GM18868 (cell line): ENCODE data around the gene SMAD3.
"Not testable (repeated sequence)": the region's sequence is repeated elsewhere in the genome, so short reads cannot be mapped to it uniquely, and the experiment has no call there.

Source experiments
- ATAC-seq: cut with Tn5 transposase; IDR thresholded peaks from one replicate; pipeline ENCODE4 v1.9.1; 2021; ENCODE audit warnings: mild to moderate bottlenecking, moderate library complexity; ENCODE audit not compliant: unreplicated experiment

The SMAD3 gene

DNA sequence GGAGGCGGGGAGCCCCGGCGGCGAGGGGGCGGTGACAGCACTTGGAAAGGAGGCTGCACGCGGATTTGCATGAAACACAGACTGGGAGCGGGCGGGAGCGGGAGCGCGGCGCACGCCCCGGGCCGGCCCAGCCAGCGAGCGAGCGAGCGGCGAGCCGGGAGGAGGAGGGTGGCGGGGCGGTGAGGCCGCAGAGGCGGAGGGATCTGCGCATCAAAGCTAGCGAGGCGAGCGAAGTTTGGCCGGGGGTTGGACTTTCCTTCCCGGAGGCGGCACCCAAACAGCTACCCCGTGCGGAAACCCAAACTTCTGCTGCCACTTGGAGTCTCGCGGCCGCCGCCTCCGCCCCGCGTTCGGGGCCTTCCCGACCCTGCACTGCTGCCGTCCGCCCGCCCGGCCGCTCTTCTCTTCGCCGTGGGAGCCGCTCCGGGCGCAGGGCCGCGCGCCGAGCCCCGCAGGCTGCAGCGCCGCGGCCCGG is at the start of gene SMAD3:
Gene SMAD3 (plus strand): TSS at position 72 of the 475 bp plus-strand sequence. CDS start 553 bp downstream, outside the sequence.
- ATAC-seq = peak; percentile 50

DNA sequence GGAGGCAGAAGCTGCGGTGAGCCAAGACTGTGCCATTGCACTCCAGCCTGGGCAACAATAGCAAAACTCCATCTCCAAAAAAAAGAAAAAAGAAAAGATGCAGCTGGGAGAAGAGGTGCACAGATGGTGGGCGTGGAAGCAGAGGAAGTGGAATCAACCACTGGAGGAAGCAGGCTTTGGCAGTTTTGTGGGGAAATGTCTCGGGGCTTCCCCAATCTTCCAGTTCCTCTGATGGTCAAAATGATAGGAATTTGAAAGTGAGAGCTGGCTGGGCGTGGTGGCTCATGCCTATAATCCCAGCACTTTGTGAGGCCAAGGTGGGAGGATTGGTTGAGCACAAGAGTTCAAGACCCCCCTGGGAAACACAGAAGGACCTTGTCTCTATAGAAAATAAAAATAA is 48.1 kb upstream of the SMAD3 start:
- no peak for ATAC-seq

DNA sequence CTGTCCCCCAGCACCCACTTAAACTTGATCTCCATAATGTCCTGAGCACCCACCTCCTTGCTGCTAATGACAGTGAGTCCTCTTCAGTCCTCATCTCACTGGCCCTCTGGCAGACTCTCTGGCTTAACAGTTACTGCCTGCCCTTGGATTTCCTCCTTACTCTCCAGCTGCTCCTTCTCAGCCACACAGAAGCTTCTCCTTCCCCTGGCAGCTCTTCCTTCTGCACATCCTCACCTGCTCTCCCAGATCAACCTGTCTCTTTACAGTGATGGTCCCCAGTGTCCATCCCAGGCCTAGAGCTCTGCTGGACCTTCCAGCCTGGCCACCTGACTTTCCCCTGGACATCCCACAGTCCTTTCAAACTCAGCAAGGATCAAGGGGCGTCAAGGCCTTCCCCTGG is 47.4 kb upstream of the SMAD3 start:
- ATAC-seq = no peak

DNA sequence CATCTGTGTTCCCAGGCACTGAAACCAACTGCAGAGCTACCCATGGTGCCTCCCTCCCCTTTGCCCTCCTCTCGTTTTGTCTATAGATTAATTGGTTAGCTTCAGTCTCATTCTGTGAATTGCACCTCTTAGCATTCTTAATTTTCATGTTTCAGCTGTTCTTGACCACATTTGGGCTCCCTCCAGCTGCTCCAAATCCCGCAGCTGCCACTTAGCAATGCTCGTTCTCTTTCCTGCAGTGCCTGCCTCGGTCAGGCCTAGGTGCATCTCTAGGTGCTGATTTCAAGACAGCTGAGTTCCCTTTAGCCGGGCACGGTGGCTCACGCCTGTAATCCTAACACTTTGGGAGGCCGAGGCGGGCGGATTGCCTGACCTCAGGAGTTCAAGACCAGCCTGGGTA is 47.0 kb upstream of the SMAD3 start:
- ATAC-seq = no peak

DNA sequence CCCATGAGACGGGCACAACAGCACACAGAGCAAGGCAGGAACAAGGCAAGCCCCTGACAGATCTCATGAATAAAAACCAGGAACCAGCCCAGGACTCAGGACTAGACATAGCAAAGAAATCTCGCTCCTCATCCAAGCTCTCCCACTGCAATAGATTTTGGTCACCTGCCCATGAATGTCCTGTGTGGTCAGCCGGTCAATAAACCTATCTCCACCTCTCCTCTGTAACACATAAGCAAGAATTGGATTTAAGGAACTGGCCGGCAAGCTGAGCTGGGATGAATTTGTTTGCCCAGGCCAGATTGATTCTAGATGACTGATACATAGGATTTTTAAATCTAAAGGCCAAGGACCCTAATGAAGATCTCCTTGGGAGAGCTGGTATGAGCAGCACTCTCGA is 46.3 kb upstream of the SMAD3 start:
- ATAC-seq = no peak

DNA sequence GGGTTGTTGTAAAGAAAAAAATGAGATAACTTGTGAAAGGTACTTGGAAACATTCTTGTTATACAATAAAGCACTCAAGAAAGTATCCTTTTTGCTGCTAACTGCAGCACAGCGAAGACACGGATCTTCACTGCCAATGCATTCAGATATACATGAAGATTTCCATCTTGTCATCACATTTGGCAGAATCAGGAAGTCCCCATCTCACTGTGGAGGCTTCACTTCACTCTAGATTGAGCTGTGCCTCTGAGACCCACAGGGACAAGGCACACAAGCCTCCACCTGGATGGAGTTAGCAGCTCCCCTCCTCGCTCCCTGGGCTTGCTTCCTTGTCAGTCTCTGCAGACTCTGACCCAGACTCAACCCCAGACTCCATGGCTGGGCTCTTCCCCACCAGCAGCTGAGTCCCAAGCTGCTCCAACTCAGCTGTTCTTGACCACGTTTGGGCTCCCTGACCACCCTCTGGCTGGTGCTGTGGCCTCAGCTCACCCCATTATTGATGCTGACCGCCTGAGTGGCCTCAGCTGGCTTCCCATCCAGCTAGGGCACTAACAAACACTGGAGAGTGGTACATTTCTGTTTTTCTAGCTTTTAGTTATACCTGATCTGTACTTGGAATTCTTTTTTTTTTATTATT is 45.4 kb upstream of the SMAD3 start:
- ATAC-seq = no peak

DNA sequence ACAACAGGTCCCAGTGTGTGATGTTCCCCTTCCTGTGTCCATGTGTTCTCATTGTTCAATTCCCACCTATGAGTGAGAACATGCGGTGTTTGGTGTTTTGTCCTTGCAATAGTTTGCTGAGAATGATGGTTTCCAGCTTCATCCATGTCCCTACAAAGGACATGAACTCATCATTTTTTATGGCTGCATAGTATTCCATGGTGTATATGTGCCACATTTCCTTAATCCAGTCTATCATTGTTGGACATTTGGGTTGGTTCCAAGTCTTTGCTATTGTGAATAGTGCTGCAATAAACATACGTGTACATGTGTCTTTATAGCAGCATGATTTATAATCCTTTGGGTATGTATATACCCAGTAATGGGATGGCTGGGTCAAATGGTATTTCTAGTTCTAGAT is 44.7 kb upstream of the SMAD3 start:
- ATAC-seq = not testable (repeated sequence)

DNA sequence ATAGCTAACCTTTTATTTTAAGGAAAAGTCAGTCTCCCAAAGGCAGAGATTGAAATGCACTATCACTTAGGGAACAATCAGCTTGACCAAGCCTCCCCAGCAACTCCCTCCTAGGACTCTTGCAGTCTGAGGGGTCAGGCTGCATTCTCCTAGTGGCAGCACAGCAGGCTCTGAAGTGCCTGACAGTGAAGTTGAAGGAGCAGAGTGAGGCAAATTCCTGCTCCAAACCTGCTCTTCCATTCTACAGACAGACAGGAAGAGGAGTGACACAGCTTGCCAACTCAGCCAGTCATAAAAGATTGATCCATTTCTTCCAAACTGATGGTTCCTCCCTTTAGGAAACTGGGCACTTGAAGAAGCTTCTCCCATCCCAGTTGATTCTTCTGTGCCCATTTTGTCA is 43.9 kb upstream of the SMAD3 start:
- no peak for ATAC-seq

DNA sequence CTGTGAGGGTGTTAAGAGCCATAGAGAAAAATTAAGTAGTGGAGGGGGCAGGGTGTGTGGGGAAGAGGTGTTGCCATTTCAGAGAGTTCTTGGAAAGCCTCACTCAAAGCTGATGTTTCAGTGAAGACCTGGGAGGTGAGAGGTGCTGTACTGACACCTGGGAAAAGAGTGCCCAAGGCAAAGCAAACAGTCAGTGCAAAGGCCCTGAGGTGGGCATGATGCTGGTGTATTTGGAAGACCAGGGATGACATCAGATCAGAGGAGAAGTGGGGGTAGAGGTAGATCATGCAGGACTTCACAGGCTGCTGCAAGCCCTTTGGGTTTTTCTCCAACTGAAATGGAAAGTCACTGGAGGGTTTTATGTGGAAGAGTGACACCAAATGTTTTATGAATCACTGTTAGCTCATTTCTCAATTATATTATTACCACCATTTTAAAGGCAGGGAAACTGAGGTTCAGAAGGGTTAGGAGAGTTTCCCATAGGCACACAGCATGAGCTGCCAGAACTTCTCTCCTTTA is 42.8 kb upstream of the SMAD3 start:
- no peak for ATAC-seq

DNA sequence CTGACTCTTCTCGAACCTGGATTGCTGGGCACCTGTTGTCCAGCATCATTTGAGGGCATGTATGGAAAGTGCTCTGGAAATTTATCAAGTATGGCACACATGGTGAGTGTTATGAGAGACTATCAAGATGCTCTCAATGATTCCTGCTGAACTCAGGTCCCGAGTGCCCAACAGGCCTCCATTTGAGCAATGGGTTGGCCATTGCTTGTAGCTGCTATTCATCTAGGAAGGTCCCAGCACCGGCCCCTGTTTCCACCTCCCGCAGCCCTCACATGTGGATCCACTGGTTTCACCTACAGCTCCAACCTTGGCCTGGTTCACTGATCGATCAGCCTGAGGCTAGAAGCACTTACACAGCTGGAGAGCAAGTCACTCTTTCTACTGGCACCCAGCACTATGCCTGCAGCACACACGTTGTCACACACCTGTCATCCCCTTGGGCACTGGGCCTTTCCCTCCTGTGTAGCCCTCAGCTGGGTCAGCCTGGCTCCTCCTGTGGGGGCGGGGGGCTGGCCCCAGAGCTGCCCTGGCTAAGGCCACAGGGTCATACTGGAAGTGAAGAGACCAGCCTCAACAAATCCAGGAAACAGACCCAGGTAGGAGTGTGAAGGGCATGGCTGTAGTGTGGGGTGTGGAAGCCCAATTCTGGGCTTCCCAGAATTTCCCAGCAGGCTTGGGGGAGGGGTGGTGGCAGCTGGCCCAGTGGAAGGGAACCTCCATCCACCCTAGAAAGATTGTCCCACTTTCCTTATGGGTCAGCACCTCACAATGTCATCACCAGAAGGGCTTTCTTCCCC is 41.7 kb upstream of the SMAD3 start:
- no peak for ATAC-seq

DNA sequence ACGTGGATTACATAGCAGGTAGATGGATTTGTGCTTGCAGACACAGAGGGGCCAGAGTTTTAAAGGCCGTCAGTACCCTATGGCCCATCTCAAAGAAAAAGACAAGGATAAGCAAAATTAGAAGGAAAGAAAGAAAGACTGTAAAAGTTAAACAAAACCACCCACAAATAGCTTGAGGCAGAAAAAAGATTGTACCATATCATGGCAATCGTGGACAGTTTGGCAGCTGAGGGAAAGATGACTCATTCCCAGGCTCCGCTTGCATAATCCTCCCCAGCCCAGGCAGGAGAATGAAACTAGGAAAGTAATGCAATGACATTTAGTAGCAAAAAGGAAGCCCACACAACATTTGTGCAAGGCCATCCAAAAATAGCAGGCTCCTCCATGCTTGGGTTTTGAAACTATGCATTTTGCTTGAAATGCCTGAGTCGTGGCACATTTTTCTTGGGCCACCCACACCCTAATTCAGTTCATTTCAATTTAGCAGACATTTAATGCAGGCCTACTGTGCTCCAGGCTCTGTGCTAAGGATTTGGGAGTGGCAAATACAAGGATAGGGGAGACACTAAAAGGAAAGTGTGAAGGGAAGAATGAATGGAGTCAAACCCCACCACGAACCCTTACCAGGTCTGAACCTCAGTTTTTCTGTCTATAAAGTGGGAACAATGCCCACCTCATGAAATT is 40.9 kb upstream of the SMAD3 start:
- no peak for ATAC-seq

DNA sequence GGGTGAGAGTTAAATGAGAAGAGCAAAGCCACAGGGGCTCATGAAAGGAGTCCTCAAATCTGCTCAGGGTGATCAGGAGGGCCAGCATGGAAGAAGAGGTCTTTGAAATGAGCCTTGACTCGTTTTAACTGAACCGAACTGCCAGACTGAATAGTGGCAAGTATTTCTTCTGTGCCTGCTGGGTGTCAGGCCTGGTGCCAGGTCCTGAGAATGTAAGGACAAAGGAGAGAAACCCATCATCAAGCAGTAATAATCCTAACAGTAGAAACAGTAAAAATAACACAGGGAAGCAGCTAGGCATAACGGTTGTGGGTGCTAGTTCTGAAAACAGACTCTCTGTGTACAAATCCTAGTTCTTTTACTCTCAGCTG is 40.4 kb upstream of the SMAD3 start:
- ATAC-seq = no peak

DNA sequence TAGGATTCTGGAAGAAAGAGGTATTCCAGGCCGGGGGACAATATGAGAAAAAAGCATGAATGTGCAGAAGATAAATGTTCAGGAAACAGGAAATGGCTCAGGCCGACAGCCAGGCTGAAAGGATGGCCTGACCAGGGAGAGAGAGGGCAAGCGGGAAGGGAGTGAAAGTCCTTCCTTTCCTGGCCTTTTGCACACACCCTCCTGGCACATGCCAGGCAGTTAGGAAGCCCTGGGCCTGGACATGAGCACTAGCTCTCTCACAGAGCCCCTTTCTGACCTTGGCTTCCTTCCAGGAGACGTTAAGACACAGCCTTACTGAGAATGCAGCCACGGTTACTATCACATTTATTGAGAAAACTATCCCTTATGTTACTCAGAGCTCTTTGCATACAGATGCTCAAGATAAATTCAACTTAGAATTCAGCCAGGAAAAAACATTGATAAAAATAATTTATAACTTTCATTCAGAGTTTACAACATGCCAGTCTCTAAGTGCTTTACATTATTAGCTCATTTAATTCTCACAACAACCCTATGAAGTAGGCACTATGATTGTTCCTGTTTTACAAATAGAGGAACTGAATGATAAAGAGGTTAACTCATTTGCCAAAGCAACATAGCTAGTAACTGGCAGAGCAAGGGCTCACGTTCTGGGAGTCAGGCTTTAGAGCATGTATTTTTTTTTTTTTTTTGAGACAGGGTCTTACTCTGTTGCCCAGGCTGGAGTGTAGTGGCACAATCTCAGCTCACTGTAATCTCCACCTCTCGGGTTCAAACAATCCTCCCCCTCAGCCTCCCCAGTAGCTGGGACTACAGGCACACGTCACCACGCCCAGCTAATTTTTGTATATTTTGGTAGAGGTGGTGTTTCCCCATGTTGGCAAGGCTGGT is 39.4 kb upstream of the SMAD3 start:
- no peak for ATAC-seq

DNA sequence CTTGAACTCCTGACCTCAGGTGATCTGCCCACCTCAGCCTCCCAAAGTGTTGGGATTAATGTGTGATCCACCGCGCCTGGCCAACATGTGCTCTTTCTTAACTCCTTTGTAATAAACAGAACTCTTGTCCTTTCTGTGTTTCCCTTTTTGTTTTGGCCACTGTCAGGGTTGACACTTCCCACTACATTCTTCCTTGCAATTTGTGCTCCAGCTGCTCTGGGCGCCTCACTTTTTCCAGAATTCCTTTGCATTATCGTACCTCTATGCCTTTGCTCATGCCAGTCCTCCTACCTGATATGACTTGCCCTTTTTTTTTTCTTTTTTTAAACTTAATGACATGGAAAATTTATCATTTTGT is 38.8 kb upstream of the SMAD3 start:
- ATAC-seq = no peak

DNA sequence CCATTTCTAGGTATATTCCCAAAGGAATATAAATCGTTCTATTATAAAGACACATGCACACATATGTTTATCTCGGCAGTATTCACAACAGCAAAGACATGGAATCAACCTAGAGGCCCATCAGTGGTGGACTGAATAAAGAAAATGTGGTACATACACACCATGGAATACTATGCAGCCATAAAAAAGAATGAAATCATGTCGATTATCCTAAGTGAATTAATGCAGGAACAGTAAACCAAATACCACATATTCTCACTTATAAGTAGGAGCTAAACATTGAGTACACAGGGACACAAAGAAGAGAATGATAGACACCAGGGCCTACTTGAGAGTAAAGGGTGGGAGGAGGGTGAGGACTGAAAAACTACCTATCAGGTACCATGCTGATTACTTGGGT is 37.0 kb upstream of the SMAD3 start:
- not testable (repeated sequence) for ATAC-seq

DNA sequence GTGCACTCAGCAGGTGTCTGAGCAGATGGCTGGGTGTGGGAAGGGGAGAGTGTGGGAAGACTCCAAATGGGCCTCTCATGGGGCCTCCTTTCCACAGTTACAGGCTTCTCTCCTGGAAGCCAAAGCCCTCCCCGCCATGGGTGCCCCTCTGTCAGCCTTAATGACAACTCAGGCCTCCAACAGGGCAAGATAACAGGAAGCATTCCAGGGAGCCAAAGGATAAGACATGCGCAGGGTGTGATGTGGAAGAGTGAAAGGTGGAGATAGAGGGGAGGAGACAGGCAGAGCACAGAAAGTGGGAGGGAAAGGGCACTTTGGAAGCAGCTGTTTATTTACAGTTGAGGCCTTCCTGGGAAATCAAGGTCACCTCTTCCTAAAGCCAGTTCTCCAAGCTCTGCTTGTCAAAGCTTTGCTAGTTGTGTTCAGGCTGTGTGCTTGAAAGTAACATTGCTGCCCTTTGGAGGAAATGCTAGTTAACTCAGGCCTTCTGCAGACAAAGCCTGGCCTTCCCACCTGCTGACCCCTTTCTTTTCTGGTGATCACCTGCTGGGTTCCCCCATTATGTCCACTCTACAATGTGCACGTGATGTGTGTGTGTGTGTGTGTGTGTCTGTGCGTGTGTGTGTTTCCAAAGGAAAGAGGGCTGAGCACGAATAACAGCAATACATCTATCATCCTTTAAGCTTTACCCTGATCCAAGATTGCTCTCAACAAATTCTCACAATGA is 35.2 kb upstream of the SMAD3 start:
- no peak for ATAC-seq

DNA sequence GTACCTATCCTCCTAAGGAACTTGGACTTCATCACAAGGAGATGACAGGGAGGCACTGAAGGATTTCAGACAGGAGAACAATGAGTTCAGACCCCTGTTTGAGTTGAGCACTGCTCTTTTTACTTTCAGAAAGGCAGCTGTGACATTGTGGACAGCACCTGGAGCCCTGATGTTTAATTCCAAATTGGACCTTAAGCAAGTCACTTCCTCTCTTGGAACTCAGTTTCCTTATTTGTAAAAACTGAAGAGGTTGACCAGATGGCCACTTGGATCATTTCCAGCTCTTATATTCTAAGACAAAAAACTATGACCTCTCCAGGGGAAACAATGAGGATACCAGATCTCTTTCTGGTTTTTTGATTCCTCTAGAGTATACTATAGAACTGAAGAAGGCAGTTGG is 34.1 kb upstream of the SMAD3 start:
- ATAC-seq = no peak

DNA sequence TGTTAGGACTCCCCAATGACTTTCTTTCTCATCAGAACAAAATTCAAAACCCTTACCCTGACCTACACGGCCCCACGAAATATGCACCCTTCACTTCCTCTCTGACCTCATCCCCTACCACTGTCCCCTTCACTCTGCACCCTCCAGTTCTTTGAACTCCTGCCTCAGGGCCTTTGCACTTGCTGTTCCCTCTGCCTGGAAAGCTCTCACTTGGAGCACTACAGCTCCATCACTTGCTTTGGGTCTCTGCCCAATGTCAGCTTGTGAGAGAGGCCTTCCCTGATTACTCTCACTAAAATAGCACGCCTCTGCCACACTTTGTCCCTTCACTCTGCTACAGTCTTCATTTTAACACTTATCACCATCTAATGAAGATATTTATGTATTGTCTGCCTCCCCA is 32.8 kb upstream of the SMAD3 start:
- ATAC-seq = no peak

DNA sequence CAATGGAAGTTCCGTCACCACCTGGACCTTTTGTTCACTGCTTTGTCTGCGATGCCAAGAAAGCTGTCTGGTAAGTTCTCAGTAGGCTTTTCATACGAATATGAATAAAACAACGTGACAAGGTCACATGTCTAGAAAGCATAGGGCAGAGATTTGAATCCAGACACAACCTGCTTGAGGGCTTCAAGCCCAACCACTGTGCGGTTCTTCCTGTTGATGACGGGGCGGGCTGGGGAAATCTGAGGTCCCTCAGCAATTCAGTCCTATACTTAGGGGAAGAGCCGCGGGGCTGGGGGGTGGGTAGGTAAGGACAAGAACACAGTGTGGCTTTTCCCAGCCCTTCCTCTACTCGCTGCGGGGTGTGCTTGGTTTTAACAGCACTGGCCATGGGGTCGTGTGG is 32.4 kb upstream of the SMAD3 start:
- no peak for ATAC-seq

DNA sequence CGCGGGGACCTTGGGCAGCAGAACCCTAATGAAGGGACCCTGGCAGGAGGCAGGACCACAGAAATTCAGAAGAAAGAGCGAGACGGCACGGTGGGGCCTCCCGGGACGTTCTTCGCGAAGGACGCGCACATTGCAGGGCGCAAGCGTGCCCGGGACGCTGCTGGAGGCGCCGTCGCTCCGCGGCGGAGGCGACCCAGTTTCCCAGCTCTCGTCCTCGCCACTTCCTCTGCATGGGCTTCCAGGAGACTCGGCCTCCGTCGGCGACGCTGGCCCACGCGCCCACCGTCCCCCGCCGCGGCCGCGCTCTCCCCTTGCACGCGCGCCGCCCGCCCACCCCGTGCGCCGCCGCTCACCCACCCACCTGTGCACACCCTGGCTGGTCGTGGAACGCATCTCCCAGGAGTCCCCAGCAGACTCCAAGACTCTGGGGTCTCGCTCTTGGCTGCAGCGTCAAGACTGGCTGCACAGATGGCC is 31.8 kb upstream of the SMAD3 start:
- no peak for ATAC-seq
